ENCODE data around the gene SCUBE3.

SCUBE3 gene

DNA sequence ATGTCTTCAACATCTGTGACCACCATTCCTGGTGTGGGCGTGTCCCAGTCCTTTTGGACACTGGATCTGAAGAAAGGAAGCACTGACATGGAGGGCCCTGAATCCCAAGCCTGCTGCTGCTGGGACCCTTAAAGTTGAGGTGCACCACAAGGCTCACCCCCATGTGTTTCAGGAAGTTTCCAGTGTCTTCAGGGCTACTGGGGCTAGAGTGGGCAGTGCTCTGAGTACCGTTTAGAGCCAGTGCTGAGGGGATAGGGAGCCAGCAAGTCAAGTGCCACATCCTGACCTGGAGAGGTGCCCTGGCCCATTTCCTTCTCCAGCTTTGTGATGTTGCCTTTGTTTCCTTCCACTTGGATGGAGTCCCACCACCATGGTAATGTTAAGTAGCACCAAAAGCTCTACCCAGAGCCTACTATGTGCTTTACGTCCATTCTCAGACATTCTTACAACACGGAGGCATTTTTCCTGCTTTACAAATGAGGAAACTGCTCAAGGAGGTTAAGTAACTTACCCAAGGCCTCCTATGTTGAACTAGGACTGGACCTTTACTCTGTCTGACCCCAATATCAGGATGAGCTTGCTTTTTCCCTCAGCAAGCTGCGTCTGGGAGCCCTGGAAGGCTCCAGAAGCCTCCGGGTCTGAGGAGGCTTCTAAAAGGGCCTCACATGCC, 83.3 kb downstream of the SCUBE3 start:
- Mint-ChIP-seq H3K9me3 (no peaks in the 10 kb centered on the region), H3K36me3 (ENCODE audit: low read depth) (peaks cover 6% of the 10 kb centered on the region), H3K4me1 (peaks cover 17% of the 10 kb centered on the region), H3K27me3 (ENCODE audit: low read depth, poor library complexity) (peaks cover 5% of the 10 kb centered on the region), H3K4me3 (no peak overlapping the region), H3K27ac (no peak overlapping the region)
- DNase-seq: no peak
- TF ChIP-seq, protein P1, sequence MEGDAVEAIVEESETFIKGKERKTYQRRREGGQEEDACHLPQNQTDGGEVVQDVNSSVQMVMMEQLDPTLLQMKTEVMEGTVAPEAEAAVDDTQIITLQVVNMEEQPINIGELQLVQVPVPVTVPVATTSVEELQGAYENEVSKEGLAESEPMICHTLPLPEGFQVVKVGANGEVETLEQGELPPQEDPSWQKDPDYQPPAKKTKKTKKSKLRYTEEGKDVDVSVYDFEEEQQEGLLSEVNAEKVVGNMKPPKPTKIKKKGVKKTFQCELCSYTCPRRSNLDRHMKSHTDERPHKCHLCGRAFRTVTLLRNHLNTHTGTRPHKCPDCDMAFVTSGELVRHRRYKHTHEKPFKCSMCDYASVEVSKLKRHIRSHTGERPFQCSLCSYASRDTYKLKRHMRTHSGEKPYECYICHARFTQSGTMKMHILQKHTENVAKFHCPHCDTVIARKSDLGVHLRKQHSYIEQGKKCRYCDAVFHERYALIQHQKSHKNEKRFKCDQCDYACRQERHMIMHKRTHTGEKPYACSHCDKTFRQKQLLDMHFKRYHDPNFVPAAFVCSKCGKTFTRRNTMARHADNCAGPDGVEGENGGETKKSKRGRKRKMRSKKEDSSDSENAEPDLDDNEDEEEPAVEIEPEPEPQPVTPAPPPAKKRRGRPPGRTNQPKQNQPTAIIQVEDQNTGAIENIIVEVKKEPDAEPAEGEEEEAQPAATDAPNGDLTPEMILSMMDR (IDR thresholded peaks at IDR 0.05): no peak

DNA sequence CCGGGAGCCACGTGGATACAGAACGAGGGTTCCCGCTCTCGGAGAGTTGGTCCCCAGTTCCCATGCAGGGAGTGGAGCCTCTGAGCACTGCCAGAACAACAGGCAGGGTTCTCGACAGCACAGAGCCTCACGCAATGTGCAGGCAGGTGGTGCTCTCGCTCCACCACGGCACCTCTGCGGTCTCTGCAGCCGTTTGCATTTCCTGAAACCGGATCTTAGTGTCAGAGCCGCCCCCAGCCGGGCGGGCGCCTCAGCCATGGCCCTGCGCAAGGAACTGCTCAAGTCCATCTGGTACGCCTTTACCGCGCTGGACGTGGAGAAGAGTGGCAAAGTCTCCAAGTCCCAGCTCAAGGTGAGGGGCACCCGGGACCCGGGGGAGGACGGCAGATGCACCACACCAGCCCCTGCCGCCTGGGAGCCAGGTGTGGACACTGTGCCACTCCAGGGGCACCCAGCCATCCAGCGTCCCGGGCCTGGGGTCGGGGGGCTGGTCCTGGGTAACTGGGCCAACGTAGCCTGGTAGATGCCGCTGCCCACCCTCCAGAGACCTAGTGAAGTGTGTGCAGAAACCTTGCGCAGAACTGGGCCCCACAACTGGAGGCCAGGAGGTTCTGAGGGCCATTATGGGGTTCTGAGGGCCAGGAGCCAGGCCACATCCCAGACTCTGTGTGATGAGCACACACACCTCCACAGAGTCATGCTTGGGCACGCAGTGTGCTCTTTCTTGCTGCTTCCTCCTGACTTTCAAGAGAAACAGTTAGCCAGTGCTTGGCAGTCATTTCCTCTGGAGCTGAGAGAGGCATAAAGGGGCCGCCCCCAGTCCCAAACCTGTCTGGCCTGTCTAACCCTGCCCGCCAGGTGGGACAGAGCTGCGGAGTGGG, 84.1 kb downstream of the SCUBE3 start, which contains the start of gene DEF6:
Gene DEF6 (plus strand): TSS at position 218 of the 881 bp plus-strand sequence. CDS start 39 bp downstream, at position 257.
- TF ChIP-seq, protein P1 (IDR thresholded peaks at IDR 0.05): peak; percentile 74

GRCh38 chr6:35298625-35299140, 84.9 kb downstream of the SCUBE3 start:
- no peak for DNase-seq
- Mint-ChIP-seq H3K4me3 (no peak overlapping the region), H3K4me1 (peaks cover 31% of the 10 kb centered on the region), H3K27ac (no peak overlapping the region), H3K9me3 (no peaks in the 10 kb centered on the region), H3K36me3 (ENCODE audit: low read depth) (peaks cover 6% of the 10 kb centered on the region), H3K27me3 (ENCODE audit: low read depth, poor library complexity) (peaks cover 8% of the 10 kb centered on the region)
- TF ChIP-seq, protein P1 (IDR thresholded peaks at IDR 0.05): no peak

More for the DNA sequence above, 84.1 kb downstream of the SCUBE3 start, which contains the start of gene DEF6:
- H3K4me1 Mint-ChIP-seq: peaks cover 23% of the 10 kb centered on the region
- H3K27me3 Mint-ChIP-seq (ENCODE audit: low read depth, poor library complexity): peaks cover 5% of the 10 kb centered on the region
- no peak within 1 kb of the TSS for H3K27ac Mint-ChIP-seq
- peaks cover 6% of the 10 kb centered on the region for H3K36me3 Mint-ChIP-seq (ENCODE audit: low read depth)
- no peaks in the 10 kb centered on the region for H3K9me3 Mint-ChIP-seq
- peak; percentile 82 for DNase-seq
- H3K4me3 Mint-ChIP-seq: peak within 1 kb of the TSS; percentile 7

- Mint-ChIP-seq H3K4me1 (peaks cover 38% of the 10 kb centered on the region), H3K4me3 (no peak overlapping the region), H3K9me3 (no peaks in the 10 kb centered on the region), H3K27me3 (ENCODE audit: low read depth, poor library complexity) (peaks cover 8% of the 10 kb centered on the region), H3K36me3 (ENCODE audit: low read depth) (no peaks in the 10 kb centered on the region), H3K27ac (no peak overlapping the region)
- DNase-seq: no peak
- TF ChIP-seq, protein P1 (IDR thresholded peaks at IDR 0.05): no peak
Observed at GRCh38 chr6:35299674-35300073, 85.9 kb downstream of the SCUBE3 start.

- Mint-ChIP-seq H3K36me3 (ENCODE audit: low read depth) (no peaks in the 10 kb centered on the region), H3K4me3 (no peak overlapping the region), H3K9me3 (no peaks in the 10 kb centered on the region), H3K4me1 (peaks cover 38% of the 10 kb centered on the region), H3K27ac (no peak overlapping the region), H3K27me3 (ENCODE audit: low read depth, poor library complexity) (peaks cover 8% of the 10 kb centered on the region)
- TF ChIP-seq, protein P1 (IDR thresholded peaks at IDR 0.05): no peak
- DNase-seq: no peak
Observed at GRCh38 chr6:35300848-35301247, 87.1 kb downstream of the SCUBE3 start.

All from nephron progenitor cell (in vitro differentiated cells).